Occipital lobe (tissue), 2 donors: ENCODE data around the gene BLACAT1. TPM values are rescaled to one million over a fixed set of nuclear protein-coding genes. Genes with fewer than 3 reads are reported as not detected.

Source experiments
- DNase-seq: peaks from one replicate; lab custom pipeline; 2025; lab: John Stamatoyannopoulos, UW
- total RNA-seq: library from RNA; depleted of rRNA; stranded (reverse); fragments of >200 nt; gene quantifications from one replicate; pipeline ENCODE4 v1.2.3, GENCODE V29; 2014

BLACAT1 gene
- total RNA-seq = 0.94 TPM

GRCh38 chr1:205455581-205456382 lies at the start of gene BLACAT1:
BLACAT1 (minus strand) TSS chr1:205456045.
- DNase-seq = no peak

- DNase-seq = no peak
Observed at GRCh38 chr1:205505076-205505729, 49.4 kb upstream of the BLACAT1 start.

- DNase-seq = peak; percentile 85
Observed at GRCh38 chr1:205504311-205505075, 48.6 kb upstream of the BLACAT1 start, which contains the start of gene CDK18. CDK18 (plus strand) TSS chr1:205504669; CDS start chr1:205523168, 18,499 bp downstream.

- DNase-seq = no peak
Observed at GRCh38 chr1:205502992-205503391, 47.1 kb upstream of the BLACAT1 start.

- no peak for DNase-seq
Observed at GRCh38 chr1:205502111-205502810, 46.4 kb upstream of the BLACAT1 start.

GRCh38 chr1:205500240-205501233 lies 44.7 kb upstream of the BLACAT1 start:
- no peak for DNase-seq

GRCh38 chr1:205499789-205500188 lies 43.9 kb upstream of the BLACAT1 start:
- no peak for DNase-seq

- no peak for DNase-seq
Observed at GRCh38 chr1:205497351-205497750, 41.5 kb upstream of the BLACAT1 start.

GRCh38 chr1:205496661-205497060 lies 40.8 kb upstream of the BLACAT1 start:
- DNase-seq = no peak

GRCh38 chr1:205495237-205495823 lies 39.5 kb upstream of the BLACAT1 start:
- no peak for DNase-seq

- DNase-seq = no peak
Observed at GRCh38 chr1:205494115-205494514, 38.3 kb upstream of the BLACAT1 start.

GRCh38 chr1:205493241-205494085 lies 37.6 kb upstream of the BLACAT1 start:
- DNase-seq = no peak

GRCh38 chr1:205492774-205493173 lies 36.9 kb upstream of the BLACAT1 start:
- DNase-seq = no peak

GRCh38 chr1:205492201-205492667 lies 36.4 kb upstream of the BLACAT1 start:
- DNase-seq = no peak

GRCh38 chr1:205491794-205492193 lies 35.9 kb upstream of the BLACAT1 start:
- DNase-seq = no peak

GRCh38 chr1:205488074-205488723 lies 32.4 kb upstream of the BLACAT1 start:
- no peak for DNase-seq

- DNase-seq = no peak
Observed at GRCh38 chr1:205486258-205486657, 30.4 kb upstream of the BLACAT1 start.
